Stimulated activated CD8-positive, alpha-beta memory T cell treated with anti-CD3 and anti-CD28 coated beads, Interleukin-4, amount 100 ng/mL, for 24 hours (primary cell): ENCODE results near the gene P2RX4.
"Not testable (repeated sequence)": the region's sequence is repeated elsewhere in the genome, so short reads cannot be mapped to it uniquely, and the experiment has no call there.

ENCODE experiments used
- DNase-seq: peaks from one replicate; pipeline ENCODE4 v3.0.0-alpha.2; 2020; ENCODE audit warnings: low read depth

Gene P2RX4

GRCh38 chr12:121245031-121245430, 35.1 kb downstream of the P2RX4 start:
- DNase-seq, result no peak

- DNase-seq, result no peak
Measured at GRCh38 chr12:121245951-121246350, 36.0 kb downstream of the P2RX4 start.

DNA sequence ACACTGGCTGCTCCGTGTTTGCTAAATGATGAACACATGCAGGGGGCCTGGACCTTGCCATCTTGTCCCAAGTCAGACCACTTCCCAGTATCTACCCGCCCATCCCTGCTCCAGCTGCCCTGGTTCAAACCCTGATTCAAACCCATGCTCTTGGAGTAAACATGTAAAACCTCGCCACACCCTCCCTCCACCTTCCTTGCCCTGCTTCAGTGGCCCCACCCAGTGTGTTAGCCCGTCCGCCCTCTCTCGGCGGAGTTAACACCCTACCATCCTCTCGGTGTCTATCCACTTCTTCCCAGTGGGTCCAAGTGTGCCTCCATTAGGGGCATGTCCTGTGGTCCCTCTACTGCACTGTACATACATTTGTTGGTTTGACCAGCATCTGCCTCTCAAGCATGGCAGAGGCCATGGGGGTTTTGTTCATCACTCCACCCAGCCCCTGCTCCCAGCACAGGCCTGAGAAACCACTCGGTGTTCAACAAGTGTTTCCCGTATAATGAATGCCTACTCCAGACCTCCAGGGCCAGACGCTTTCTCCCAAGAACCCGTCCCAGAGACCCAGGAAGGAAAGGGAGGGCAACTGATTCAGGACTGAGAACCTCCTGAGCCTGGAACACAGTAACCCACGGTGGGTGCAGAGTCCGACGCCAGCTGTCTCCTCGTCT, 37.1 kb downstream of the P2RX4 start:
- no peak for DNase-seq

DNA sequence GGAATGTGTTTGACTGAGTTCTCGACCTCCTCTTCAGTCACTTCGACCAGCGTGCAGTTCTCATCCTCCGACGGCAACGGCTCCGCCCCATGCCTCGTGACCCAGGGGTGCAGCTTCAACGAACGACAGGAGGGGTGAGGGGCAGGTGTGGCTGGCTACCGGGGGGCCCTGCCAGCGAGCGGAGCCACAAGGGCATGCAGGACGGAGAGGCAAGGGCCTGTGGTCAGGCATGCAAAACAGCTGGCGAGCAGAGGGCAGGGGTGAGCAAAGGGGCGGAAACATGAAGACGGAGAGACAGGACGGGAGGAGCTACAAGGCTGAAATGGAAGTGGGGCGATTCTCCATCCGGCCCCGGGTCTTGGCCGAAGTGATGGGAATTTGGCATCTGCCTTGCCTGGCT, 38.7 kb downstream of the P2RX4 start:
- DNase-seq, result no peak

DNA sequence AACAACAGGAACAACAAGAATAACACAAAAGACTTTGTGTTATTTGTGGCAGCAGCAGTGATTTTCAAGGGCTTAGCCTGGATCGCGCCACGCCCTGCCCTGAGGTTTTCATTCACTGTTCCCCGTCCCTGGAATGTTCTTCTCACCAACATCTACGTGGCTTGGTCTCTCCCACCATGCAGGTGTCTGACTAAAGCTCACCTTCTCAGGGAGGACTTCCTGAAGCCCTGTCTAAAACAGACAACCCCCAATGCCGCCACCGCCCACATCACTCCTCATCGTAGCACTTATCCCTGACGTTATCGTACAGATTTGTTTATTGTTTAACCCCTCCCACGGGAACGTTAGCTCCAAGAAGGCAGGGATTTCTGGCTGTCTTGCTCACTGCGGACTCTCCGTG, 40.4 kb downstream of the P2RX4 start:
- no peak for DNase-seq

DNA sequence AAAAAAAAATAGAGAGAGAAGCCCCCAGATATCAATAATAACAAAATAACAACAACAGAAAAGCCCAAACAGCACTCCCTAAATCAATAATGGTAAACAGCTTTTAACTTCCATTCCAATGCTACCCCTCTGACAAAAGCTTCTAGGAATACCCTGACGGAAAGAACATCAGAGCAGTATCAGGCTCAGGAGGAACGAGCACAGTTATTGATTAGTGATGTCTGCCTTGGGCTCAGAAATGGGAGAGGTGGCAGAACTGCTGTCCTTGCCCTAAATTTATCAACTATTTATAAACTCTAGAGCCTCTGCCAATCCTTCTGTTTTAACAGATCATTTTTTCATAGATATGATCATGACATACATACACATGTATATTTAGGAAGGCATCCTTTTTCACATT, 41.9 kb downstream of the P2RX4 start:
- DNase-seq, result no peak

- no peak for DNase-seq
Measured at GRCh38 chr12:121252712-121253345, 42.9 kb downstream of the P2RX4 start.

- no peak for DNase-seq
Measured at GRCh38 chr12:121253638-121254335, 43.9 kb downstream of the P2RX4 start.

- no peak for DNase-seq
Measured at GRCh38 chr12:121255433-121255832, 45.5 kb downstream of the P2RX4 start.

GRCh38 chr12:121257704-121258449, 47.9 kb downstream of the P2RX4 start:
- not testable (repeated sequence) for DNase-seq

DNA sequence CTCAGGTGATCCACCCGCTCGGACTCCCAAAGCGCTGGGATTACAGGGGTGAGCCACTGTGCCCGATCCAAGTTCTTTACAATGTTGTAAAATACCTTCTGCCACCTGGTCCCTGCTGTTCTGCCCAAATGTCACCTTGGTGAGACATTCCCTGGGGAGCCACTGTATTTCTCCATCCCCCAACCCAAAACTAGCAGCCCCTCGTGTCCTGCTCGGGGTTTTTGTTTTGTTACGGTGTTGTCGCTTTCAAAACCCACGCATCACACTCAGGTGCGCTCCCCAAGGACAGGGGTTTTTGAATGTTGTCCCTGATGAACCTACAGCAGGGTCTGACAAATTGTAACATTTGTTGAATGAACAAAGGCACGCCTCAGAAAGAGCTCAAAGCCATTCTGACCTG, 49.1 kb downstream of the P2RX4 start:
- DNase-seq, result no peak

GRCh38 chr12:121260091-121260490, 50.2 kb downstream of the P2RX4 start:
- DNase-seq, result no peak

DNA sequence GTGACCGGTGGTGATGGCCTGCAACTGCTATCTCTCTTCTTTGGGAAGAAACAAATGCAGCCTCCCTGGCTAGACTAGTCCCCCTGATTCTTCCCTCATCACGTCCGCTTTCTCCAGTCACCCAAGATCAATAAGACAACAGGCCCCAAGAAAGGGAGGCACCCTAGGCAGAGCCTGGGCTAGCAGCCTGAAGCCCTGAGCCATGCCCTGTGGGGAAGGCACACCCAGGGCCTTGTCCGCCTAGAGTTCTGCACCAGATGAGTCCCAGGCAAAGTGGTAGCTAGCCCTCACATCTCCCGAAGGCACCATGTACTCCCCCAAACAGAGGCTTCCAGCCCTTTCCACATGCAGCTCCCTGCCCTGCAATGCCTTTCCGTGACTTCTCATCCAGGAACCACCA, 51.5 kb downstream of the P2RX4 start:
- DNase-seq, result no peak

DNA sequence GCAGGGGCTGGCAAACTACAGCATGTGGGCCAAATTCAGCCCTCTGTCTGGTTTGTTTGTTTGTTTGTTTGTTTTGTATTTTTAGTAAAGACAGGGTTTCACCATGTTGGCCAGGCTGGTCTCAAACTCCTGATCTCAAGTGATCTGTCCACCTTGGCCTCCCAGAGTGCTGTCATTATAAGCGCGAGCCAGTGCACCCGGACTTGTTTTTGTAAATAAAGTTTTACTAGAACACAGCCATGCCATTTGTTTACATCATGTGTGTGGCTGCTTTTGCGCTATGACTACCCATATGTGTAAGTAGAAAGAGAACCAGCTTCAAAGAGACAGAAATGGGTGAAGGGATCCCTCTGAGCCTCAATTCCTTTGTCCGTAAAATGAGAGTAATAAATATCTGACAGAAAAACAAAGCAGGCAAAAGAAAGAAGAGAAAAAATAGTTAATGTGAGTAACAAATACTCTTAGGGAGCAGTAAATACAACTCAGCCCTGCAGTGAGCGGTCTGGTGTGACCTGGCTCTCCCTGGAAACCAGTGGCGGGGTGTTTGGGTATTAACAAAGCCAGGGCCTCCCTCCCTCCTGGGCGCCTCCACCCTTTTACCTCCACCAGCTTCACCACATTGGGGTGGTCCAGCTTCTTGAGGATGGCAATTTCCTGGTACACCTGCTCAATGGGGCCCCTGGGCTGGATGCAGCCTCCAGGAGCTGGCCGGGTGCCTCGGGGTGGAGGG, 53.4 kb downstream of the P2RX4 start:
- no peak for DNase-seq

GRCh38 chr12:121264135-121264534, 54.2 kb downstream of the P2RX4 start:
- no peak for DNase-seq

DNA sequence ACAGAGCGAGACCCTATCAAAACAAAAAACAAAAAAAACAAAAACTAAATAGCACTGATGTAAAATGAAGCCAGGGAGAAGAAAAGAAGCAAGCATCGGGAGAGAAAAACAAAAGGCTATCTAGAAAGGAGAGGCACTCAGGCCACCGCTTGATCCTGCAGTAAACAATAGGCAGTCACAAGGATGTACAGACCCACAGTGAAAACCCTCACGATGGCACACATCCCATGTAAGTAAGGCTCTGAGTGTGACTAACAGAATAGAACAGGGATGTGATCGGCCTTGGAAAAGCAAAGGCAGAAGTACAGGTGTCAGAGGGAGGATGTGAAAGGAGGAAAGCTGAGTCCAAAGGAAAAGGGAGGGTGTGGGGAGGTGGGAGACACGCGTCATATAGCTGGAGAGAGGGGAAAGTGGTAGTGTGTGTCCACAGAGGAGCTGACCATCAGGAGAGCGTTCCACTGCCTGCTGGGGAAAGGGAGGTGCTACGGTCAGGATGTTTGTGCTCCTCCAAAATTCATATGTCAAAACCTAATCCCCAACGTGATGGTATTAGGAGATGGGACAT, 55.1 kb downstream of the P2RX4 start:
- DNase-seq, result no peak

DNA sequence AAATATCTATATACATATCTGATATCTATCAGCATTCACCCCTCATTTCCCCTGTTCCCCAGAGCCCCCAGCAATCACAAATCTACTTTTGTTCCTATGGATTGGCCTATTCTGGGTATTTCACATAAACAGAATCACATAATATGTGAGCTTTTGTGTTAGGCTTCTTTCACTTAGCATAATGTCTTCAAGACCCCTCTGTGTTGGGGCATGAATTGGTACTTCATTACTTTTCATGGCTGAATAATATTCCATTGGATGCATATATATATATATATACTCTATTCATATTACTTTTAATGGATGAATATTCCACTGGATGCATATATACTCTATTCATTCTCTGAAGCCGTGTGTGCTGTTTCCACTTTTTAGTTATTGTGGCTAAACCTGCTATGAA, 57.9 kb downstream of the P2RX4 start:
- DNase-seq, result no peak

DNA sequence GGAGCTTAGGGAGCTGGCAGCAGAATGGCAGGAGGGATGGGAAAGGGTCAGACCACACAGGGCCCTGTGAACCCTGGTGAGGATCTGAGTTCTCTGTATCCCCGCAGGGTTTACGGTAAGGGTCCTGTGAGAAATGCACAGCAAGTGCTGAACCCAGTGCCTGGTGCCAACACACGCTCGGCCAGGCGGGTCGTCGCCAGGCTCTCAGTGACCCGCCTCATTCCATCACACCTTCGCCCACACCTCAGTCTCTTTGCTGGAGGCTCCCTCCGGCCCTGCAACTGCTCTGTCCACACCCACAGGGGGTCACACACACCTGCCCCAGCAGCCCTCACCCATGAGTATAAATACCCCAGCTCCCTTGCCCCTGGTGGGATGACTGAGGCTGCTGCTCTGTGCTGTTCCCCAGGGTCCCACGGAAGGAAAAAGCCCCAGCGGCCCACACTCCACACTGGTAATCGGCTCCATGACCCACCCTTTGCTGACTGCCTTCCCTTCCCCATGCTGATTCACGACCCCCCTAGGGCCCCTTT, 63.5 kb downstream of the P2RX4 start:
- no peak for DNase-seq

GRCh38 chr12:121274036-121274763, 64.3 kb downstream of the P2RX4 start:
- DNase-seq, result no peak

GRCh38 chr12:121277374-121277759, 67.4 kb downstream of the P2RX4 start:
- DNase-seq, result no peak
